SW 1271 (cell line): ENCODE measurements around the gene TMEM132A.
A peak's percentile ranks its signal among the peaks of the same experiment; 100 is the strongest.
"Not testable (repeated sequence)": the region's sequence is repeated elsewhere in the genome, so short reads cannot be mapped to it uniquely, and the experiment has no call there.

Experiments
- DNase-seq, 2 experiments: peaks; one replicate each; lab custom pipeline; 2025; lab: John Stamatoyannopoulos, UW

Gene TMEM132A

DNA sequence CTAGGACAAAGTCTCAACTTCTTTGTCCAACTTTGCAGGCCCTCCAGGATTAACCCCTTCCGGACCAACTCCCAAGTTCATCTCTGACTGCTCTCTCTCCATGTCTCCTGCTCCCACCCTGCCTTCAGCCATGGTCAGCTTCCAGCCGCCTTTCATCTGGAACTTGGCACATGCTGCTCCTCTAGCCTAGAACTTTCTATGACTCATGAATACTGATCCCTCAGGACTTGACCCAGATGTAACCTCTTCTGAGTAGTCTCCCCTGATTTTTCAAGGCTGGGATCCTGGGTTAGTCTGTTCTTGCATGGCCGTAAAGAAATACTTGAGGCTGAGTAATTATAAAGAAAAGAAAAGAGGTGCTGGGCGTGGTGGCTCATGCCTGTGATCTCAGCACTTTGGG lies 32.9 kb downstream of the TMEM132A start:
- DNase-seq = no peak

DNA sequence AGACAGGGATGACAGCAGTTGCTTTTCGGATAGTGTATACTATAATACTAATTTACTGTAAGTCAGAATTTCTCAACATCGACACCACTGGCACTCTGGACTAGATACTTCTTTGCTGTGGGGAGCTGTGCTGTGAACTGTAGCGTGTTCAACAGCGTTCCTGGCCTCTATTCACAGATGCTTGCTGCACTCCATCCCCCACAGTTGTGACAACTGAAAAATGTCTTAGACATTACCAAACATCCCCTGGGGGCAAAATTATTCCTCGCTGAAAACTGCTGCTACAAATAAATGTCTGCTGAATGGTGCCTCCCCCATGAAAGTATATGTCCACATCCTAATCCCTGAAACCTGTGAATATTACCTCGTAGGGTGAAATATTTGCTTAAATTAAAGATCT lies 35.2 kb downstream of the TMEM132A start:
- DNase-seq = no peak

DNA sequence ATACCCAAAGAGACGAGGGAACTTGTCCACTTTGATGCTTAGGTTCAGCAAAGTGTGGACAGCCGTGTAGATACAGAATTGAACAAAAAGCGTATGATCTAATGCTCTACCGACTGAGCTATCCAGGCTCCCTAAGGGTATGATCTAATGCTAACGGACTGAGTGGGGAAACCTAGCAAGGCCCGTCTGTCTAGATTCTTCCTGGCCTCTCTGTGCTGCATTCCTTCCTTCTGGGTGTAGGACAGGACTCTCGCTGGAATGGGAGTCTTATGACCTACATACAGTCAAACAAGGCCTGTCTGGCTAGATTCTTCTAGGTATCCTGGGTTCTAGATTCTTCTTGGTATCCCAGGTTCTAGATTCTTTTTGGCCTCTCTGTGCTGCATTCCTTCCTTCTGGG lies 36.1 kb downstream of the TMEM132A start:
- DNase-seq = no peak

DNA sequence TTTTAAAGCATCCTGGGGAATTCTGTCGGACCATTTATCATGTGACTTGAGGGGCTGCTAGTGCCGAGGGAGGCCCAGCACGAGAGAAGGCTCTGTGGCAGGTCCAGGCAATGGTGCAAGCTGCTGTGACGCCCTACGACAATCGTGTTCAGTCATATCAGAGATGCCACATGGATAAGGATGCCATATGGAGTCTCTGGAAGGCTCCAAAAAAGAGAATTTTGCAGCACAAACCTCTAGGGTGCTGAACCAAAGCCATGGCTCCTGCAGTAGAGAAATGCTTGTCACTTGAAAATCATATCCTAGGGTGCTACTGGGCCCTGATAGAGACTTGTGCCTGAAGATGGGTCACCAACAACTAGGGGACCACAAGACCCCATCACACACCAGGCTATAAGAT lies 40.5 kb downstream of the TMEM132A start:
- DNase-seq = no peak

DNA sequence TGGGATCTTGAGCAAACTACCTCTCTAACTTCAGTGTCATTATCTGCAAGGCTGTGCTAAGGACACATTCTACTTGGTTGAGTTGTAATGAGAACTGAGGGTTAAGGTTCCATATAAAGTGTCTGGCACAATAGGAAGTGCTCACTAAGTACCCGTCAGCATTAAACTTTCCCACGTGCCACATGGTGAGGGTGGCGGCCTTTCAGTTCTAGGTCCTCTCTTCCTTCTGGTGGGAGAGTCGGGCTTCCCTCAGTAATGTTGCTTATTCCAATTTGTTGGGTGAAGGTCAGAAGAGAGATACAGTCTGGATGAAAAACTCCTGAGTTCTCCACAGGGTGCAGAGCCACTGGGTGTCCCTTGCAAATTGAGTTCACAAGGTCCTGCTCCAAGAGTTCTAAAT lies 42.6 kb downstream of the TMEM132A start:
- DNase-seq = no peak

DNA sequence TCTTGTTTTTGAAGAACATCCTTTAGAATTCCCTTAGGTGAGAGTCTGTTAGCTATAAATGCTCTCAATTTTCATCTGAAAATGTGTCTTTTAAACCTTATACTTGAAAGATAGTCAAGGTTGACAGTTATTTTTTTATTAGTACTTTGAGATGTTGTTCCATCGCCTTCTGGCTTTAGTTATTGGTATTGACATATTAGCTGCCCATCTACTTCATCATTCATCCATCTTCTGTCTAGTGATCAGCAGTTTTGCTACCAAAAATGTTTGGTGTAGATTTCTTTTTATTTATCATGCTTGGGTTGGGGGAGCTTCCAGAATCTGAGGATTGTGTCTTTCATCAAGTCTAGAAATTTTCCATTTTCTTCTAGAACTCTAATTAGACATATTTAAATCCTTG lies 44.0 kb downstream of the TMEM132A start:
- no peak for DNase-seq

DNA sequence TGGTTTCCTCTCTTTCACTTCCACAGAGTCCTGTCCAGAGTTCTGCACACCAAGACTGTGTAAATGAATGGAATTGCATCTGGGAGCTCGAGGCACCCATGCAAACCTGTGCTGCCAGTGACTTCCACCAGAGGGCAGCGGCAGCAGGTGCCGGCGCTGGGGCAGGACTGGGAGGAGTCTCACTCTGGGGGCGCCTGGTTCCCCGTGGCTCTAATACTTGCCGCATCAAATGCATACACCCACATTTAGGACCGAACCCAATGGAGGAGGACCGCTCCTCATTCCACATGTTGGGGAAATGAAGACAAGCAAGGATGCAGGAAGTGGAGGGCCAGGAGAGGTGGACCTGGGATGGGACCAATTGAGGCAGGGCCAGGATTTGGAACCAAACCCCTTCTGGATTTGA lies 46.1 kb downstream of the TMEM132A start:
- DNase-seq = peak in 1 of 2 experiments; percentile 4

DNA sequence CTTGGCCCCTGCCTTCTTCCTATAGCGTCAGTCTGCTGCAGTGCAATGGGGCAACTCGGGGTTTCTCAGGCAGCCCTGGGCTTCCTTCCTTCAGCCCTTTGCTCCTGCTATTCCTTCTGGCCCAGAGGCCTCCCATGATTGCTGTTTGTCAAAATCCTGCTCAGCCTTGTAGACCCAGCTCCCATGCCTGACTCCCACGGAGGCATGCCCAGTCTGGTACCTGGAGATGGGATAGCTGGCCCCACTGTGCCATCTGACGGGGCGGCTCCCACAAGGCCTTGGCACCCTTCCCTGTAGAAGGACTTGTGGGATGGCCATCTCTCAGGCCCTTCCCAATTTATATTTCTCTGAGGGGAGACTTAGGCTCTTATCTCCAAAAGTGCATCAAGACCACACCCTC lies 46.6 kb downstream of the TMEM132A start:
- DNase-seq = no peak

DNA sequence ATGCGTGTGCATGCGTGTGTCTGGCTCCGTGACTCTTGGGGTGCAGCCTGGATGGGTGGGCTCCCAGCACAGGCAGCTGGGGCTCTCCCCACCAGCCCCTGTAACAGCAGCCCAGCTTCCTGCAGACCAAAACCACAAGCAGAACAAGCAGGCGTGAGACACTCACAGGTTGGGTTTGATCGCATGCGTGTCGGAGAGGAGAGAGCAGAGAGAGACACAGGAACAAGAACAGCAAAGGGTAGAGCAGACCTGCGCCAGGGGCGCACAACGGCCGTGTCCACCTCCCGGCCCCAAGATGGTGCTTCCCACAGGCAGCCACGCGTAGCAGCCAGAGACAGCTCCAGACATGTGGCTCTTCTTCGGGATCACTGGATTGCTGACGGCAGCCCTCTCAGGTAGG lies 47.3 kb downstream of the TMEM132A start, which contains the start of gene CD6:
CD6 (plus strand) TSS at position 161 of the 400 bp plus-strand sequence; CDS start at position 347, 186 bp downstream.
- no peak for DNase-seq

DNA sequence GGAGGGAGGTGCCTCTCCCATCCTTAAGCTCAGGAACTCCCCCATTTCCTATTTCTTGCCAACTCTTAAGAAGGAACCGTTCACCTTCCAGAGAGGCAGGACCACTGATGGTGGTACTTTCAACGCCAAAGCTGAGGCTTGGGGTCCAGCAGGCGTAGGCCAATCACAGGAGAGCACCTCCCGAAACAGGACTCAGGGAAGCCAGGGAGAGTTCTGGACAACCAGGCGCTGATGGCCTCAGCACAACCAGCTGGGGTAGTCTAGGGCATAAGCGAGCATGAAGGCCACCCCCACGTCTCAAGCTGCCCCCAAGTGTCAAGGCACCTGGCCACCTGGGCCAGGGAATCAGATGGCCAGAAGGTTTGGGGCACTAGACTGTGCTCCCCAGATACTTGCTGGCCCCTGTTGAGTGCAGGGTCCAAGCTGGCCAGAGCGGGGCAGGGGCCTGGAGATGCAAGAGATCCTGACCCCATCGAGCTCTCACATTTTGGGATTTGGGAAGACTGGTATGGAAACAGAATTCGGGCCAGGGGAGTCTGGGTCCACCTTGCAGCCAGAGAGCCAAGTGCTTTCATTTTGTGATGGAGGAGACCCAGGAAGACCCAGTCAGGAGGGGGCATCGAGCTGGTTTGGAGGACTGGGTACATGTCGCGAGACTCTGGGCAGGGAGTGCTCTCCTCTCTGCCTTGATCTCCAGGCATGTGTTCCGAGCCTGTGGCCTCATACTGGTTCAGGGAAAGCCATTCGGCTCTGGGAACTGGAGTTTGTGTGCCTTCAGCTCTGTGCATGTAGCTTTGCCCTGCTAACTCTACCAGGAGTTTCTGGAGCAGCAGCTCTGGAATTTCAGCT lies 48.1 kb downstream of the TMEM132A start:
- DNase-seq = no peak

DNA sequence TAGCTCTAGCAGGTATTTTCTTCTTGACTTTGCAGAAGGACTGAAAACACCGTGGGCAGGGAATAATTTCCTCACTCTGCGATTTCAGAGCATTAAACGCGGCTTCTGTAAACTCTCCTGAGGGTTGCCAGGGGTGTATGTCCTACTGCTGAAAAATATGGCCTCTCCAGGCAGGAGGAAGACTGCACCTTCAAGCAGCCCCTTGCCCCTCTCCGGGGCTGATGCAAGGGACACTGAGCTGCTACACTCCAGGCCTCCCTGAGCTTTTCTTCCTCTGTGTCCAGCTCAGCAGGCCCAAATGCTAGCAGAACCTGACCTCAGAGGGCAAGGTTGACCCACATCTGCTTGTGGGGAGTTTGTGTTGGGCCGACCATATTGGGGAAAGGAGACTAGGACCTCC lies 49.4 kb downstream of the TMEM132A start:
- no peak for DNase-seq

DNA sequence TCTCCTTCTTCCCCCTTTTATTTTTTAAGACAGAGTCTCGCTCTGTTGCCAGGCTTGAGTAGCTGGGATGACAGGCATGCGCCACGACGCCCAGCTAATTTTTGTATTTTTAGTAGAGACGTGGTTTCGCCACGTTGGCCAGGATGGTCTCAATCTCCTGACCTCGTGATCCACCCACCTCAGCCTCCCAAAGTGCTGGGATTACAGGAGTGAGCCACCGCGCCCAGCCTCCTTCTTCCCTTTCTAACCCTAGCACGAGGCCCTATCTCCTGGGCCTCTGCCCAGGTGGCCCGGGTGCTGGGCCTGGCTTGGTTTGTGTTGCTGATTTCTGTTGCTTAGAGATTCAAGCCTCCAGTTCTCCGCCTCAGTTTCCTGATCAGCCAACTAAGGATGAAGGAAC lies 50.1 kb downstream of the TMEM132A start:
- not testable (repeated sequence) for DNase-seq

DNA sequence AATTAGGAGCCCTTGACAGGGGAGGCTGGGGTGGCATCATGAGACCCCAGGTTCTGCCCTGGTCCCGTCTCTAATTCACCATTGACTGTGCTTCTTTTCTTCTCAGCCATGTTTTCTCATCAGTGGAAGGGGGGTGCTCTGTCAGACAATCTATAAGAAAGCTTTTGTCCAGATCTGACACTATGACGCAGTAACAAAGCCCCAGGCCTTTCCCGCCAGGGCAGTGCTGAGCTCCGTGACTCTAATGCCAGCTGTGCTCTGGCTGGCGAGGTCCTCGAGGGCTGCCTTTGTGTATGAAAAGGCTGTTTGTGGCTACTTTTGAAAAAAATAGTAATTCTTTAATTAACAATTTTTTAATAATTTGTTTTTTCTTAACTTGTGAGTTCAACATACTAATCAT lies 50.5 kb downstream of the TMEM132A start:
- no peak for DNase-seq

DNA sequence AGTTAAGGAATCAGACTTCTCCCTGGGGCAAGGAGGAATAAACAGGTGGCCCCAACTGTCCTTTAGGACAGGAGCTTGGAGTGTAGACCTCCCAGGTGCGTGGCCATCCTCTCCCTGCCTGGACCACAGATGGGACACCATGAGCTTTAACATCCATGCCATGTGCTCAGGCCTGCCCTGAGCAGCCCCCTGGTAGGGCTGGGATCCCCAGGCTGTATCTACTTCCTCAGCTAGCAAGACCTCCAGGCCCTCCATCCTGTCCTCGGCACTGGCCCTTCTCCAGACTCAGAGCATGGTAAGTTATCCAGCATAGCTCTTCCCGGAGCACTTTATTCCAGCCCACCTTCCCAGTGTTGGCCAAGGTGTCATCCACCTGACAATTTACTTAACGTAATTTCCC lies 53.0 kb downstream of the TMEM132A start:
- DNase-seq = no peak

DNA sequence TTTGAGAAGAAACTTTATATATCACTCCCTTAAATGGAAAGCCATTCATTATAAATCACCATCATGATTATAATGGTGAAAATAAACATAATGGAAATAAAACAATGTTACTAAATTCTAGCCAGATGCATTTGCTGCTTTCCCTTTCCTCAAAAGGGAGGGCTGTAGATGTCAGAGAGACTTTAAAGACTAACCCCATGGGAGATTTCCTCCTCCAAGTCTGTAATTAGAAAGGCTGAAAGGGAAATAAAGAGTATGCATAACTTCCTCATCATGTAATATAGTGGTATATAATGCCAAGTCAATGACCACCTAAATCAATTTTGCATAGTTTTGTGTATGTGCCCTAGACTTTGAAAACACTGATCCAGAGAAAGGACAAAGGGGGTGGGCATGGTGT lies 53.6 kb downstream of the TMEM132A start:
- DNase-seq = no peak

DNA sequence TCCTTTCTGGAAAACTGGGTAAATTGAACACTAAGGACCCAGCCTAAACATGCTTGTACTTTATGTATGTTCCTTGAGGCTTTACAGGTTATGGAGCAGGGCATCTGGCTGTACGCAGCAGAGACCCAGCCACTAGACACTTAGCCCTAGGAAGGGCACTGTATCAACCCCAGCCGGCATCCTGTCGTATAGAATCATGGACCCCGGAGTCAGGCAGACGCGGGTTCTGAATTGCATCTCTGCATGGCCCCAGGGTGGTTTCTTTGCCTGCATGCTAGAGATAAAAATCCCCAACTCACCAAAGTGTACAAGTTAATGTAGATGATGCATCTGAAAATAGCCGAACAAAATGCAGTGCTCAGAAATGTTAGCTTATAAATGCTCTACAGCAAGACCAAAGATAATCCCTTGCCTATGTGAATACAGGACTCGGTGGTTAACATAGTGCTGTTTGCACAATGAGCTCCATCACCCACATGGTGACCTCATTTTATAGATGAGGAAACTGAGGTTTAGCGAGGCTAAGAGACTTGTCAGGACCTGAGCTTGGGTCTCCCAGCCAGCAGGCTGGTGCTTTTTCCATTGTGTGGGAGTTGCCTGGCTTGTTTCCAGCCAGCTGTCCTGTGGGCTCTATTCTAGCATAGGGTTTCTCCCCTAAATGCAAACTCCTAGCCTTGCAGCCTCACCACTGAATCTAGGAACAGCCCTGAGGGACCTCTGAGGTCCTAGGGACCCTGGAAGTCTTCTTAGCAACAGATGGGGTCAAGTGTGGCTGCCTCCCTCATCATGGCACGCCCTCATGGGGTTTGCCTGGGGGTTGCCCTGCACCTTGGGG lies 54.5 kb downstream of the TMEM132A start:
- no peak for DNase-seq

DNA sequence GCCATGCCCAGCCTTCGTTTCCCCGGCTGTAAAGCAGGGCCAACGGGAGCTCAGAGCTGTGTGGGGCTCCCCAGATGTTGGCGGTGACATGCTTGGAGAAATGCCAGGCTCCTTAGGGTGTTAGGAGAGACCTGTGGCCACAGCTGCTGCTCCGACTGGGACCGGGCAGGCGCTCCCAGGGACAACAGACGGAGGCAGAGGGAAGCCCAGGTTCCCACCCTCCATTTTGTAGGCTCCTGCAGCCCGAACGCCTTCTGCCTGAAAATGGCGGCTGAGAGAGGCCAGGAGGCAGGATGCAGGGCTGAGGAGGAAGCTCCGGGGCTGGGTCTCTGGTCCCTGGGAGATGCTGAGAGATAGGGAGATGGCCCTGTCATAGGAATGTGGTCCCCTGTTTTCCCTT lies 57.3 kb downstream of the TMEM132A start:
- no peak for DNase-seq

DNA sequence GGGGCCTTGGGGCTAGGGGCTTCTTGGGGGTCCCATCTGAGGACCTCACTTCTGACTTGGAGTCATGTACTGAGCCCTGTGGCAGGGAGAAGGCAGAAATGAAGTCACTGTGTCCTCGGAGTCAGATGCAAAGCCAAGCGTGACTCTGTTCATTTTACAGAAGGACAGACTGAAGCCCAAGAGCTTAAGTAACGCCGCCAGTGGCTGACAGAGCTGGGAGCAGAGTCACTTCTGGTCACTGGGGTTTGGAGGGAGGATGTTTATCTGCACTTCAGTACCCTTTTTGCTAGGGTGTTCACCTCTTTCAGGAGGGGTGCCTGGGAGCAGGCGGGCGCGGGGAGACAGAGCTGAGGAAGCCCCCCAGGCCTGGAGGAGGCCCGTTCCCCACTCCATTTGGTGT lies 57.9 kb downstream of the TMEM132A start:
- no peak for DNase-seq

DNA sequence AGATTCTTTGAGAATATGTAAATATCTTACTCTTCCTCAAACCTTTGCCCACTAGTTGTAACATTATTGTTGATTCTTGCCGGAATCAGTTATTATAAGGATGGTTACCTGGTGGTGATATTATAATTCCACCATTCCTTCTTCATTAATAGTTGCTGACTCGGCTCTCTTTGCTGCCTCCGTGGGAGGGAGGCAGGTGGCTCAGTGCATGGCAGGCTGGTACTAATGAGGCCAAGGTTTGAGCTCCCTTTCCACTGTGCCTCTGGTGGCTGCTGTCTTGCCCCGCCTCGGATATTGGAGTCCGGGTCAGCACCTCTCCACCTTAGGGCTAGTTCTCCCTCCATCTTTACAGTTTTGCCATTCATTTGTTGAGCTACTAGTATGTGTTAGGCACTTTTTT lies 59.9 kb downstream of the TMEM132A start:
- no peak for DNase-seq

DNA sequence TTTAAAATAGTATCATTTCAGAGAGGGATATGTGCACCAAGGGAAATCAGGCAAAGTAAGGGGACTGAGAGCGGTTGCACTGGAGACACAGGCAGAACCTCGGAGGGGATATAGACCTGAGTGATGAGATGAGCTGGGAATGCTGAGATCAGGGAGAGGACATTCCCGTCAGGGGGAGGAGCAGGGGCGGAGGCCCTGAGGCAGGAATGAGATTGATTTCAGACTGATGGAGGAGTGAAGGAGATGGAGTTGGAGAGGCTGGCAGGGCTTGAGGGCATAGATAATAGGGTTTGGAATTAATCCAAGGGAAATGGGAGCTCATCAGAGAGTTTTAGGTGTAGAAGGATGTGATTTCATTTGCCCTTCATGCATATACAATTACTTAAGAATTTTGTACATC lies 60.4 kb downstream of the TMEM132A start:
- DNase-seq = no peak

DNA sequence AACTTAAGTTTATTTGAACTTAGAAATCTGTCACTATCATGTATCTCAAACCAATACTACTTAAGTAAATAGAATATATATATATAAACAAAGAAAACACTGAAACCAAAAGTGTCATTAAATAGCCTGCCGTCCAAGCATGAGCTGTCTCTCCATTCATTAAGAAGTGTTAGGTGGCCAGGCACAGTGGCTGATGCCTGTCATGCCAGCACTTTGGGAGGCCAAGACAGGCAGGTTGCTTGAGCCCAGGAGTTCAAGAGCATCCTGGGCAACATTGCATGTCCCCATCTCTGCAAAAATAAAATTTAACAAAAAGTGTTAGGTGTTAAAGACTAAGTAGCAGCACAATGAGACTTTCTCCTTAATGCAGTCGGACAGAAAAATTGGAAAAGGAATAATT lies 61.2 kb downstream of the TMEM132A start:
- DNase-seq = no peak

DNA sequence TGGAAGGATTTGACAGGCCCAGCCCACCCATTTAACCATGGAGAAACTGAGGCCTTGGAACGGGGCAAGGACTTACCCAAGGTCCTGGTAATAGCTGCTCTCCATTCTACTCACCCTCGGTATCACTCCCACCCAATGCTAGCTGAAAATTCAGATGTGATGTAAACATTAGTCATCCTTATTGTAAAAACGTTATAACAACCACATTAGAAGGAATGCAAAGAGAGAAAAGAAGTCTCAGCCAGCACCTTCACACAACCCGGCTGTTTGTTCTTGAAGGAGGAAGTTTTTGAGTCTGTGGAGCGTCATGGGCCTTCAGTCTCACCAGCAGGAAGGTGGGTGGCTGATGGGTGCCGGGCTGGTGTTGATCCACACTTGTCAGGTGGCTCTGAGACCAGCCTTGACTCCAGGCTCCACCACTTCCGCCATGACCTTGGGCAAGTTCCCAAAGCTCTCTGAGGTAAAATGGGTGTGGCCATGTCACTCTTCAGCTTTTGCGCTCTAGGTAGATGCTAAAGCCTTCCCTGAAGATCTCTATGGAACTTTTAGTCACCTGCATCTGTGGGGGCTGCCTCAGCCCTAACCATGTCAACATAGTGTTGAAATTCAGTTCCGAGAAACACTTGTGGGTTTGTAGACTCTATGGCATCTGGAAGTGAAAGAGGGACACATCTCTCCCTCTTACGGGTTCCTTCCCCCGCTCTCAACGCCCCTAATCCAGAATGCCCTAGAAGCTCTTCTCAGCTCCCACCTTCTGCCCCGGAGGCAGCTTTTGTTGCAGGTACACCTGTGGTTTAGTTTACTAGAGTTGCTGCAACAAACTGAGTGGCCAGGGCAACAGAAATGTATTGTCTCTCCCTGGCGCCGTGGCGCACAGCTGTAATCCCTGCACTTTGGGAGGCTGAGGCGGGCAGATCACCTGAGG lies 62.0 kb downstream of the TMEM132A start:
- no peak for DNase-seq
